ENCODE data around the gene SMIM30. TPM values are rescaled to one million over a fixed set of nuclear protein-coding genes. Genes with fewer than 3 reads are reported as not detected.
A peak's percentile ranks its signal among the peaks of the same experiment; 100 is the strongest.
"Not testable (repeated sequence)": the region's sequence is repeated elsewhere in the genome, so short reads cannot be mapped to it uniquely, and the experiment has no call there.

The SMIM30 gene
- polyA plus RNA-seq, result 100 to 1,000 TPM in 1 of 2 donors, 10 to 100 TPM in 1; 51.4 to 145 TPM

GRCh38 chr7:113118074-113118959 lies at the start of gene SMIM30:
Gene SMIM30 (minus strand): TSS chr7:113118554. CDS start chr7:113117578, 976 bp downstream.
- H3K4me3 ChIP-seq (ENCODE audit: low read depth in 1 of 2, low read length in 2 of 2), result peak within 1 kb of the TSS; percentile 45 to 94
- no peaks in the 10 kb centered on the region for H3K9me3 ChIP-seq (ENCODE audit: control insufficient read depth in 2 of 2, insufficient read depth in 1 of 2, low read depth in 1 of 2, low read length in 1 of 2)
- no peaks in the 10 kb centered on the region for H3K27me3 ChIP-seq (ENCODE audit: control insufficient read depth in 1 of 2, insufficient read depth in 2 of 2, low read length in 2 of 2)
- H3K36me3 ChIP-seq (ENCODE audit: control insufficient read depth in 2 of 2, insufficient read depth in 2 of 2, low read length in 1 of 2), result peaks cover 0 to 2% of the 10 kb centered on the region in 2 donors
- no peaks in the 10 kb centered on the region for H3K4me1 ChIP-seq (ENCODE audit: control insufficient read depth in 2 of 2, insufficient read depth in 2 of 2, low read length in 1 of 2)
- no peak within 1 kb of the TSS for H3K27ac ChIP-seq (ENCODE audit: low read depth in 2 of 2, low read length in 1 of 2)
- 0 to 1% methylated on average over 35 of the region's 35 CpGs for WGBS, 2 donors

GRCh38 chr7:113166176-113166575 lies 47.8 kb upstream of the SMIM30 start:
- not testable (repeated sequence) for H3K27ac ChIP-seq (ENCODE audit: low read depth in 2 of 2, low read length in 1 of 2); H3K27me3 ChIP-seq (ENCODE audit: control insufficient read depth in 1 of 2, insufficient read depth in 2 of 2, low read length in 2 of 2); H3K4me1 ChIP-seq (ENCODE audit: control insufficient read depth in 2 of 2, insufficient read depth in 2 of 2, low read length in 1 of 2); H3K36me3 ChIP-seq (ENCODE audit: control insufficient read depth in 2 of 2, insufficient read depth in 2 of 2, low read length in 1 of 2); H3K4me3 ChIP-seq (ENCODE audit: low read depth in 1 of 2, low read length in 2 of 2); H3K9me3 ChIP-seq (ENCODE audit: control insufficient read depth in 2 of 2, insufficient read depth in 1 of 2, low read depth in 1 of 2, low read length in 1 of 2)
- WGBS, 2 donors, result 74 to 78% methylated on average over 1 of the region's 1 CpG

- Histone ChIP-seq H3K4me3 (ENCODE audit: low read depth in 1 of 2, low read length in 2 of 2) (no peak overlapping the region), H3K27ac (ENCODE audit: low read depth in 2 of 2, low read length in 1 of 2) (no peak overlapping the region), H3K9me3 (ENCODE audit: control insufficient read depth in 2 of 2, insufficient read depth in 1 of 2, low read depth in 1 of 2, low read length in 1 of 2) (no peaks in the 10 kb centered on the region), H3K4me1 (ENCODE audit: control insufficient read depth in 2 of 2, insufficient read depth in 2 of 2, low read length in 1 of 2) (no peaks in the 10 kb centered on the region), H3K36me3 (ENCODE audit: control insufficient read depth in 2 of 2, insufficient read depth in 2 of 2, low read length in 1 of 2) (no peaks in the 10 kb centered on the region), H3K27me3 (ENCODE audit: control insufficient read depth in 1 of 2, insufficient read depth in 2 of 2, low read length in 2 of 2) (no peaks in the 10 kb centered on the region)
- WGBS, 2 donors, result 89 to 97% methylated on average over 2 of the region's 2 CpGs
Observed at GRCh38 chr7:113161050-113161449, 42.7 kb upstream of the SMIM30 start.

GRCh38 chr7:113159746-113160339 lies 41.5 kb upstream of the SMIM30 start:
- Histone ChIP-seq H3K9me3 (ENCODE audit: control insufficient read depth in 2 of 2, insufficient read depth in 1 of 2, low read depth in 1 of 2, low read length in 1 of 2) (no peaks in the 10 kb centered on the region), H3K27ac (ENCODE audit: low read depth in 2 of 2, low read length in 1 of 2) (no peak overlapping the region), H3K27me3 (ENCODE audit: control insufficient read depth in 1 of 2, insufficient read depth in 2 of 2, low read length in 2 of 2) (no peaks in the 10 kb centered on the region), H3K4me3 (ENCODE audit: low read depth in 1 of 2, low read length in 2 of 2) (no peak overlapping the region), H3K36me3 (ENCODE audit: control insufficient read depth in 2 of 2, insufficient read depth in 2 of 2, low read length in 1 of 2) (no peaks in the 10 kb centered on the region), H3K4me1 (ENCODE audit: control insufficient read depth in 2 of 2, insufficient read depth in 2 of 2, low read length in 1 of 2) (no peaks in the 10 kb centered on the region)
- WGBS, 2 donors, result 63 to 69% methylated on average over 5 of the region's 5 CpGs

- Histone ChIP-seq H3K27ac (ENCODE audit: low read depth in 2 of 2, low read length in 1 of 2) (no peak overlapping the region), H3K9me3 (ENCODE audit: control insufficient read depth in 2 of 2, insufficient read depth in 1 of 2, low read depth in 1 of 2, low read length in 1 of 2) (no peaks in the 10 kb centered on the region), H3K4me3 (ENCODE audit: low read depth in 1 of 2, low read length in 2 of 2) (no peak overlapping the region), H3K36me3 (ENCODE audit: control insufficient read depth in 2 of 2, insufficient read depth in 2 of 2, low read length in 1 of 2) (no peaks in the 10 kb centered on the region), H3K27me3 (ENCODE audit: control insufficient read depth in 1 of 2, insufficient read depth in 2 of 2, low read length in 2 of 2) (no peaks in the 10 kb centered on the region), H3K4me1 (ENCODE audit: control insufficient read depth in 2 of 2, insufficient read depth in 2 of 2, low read length in 1 of 2) (no peaks in the 10 kb centered on the region)
- 58 to 66% methylated on average over 2 of the region's 2 CpGs for WGBS, 2 donors
Observed at GRCh38 chr7:113158756-113159155, 40.4 kb upstream of the SMIM30 start.

GRCh38 chr7:113154117-113154516 lies 35.8 kb upstream of the SMIM30 start:
- H3K9me3 ChIP-seq (ENCODE audit: control insufficient read depth in 2 of 2, insufficient read depth in 1 of 2, low read depth in 1 of 2, low read length in 1 of 2), result no peaks in the 10 kb centered on the region
- no peaks in the 10 kb centered on the region for H3K27me3 ChIP-seq (ENCODE audit: control insufficient read depth in 1 of 2, insufficient read depth in 2 of 2, low read length in 2 of 2)
- 84 to 89% methylated on average over 3 of the region's 3 CpGs for WGBS, 2 donors
- H3K36me3 ChIP-seq (ENCODE audit: control insufficient read depth in 2 of 2, insufficient read depth in 2 of 2, low read length in 1 of 2), result no peaks in the 10 kb centered on the region
- no peak overlapping the region for H3K27ac ChIP-seq (ENCODE audit: low read depth in 2 of 2, low read length in 1 of 2)
- no peak overlapping the region for H3K4me3 ChIP-seq (ENCODE audit: low read depth in 1 of 2, low read length in 2 of 2)
- H3K4me1 ChIP-seq (ENCODE audit: control insufficient read depth in 2 of 2, insufficient read depth in 2 of 2, low read length in 1 of 2), result no peaks in the 10 kb centered on the region

GRCh38 chr7:113144817-113145216 lies 26.5 kb upstream of the SMIM30 start:
- 11 to 25% methylated on average over 1 of the region's 1 CpG for WGBS, 2 donors

GRCh38 chr7:113143486-113144257 lies 25.3 kb upstream of the SMIM30 start:
- Histone ChIP-seq H3K9me3 (ENCODE audit: control insufficient read depth in 2 of 2, insufficient read depth in 1 of 2, low read depth in 1 of 2, low read length in 1 of 2) (no peaks in the 10 kb centered on the region), H3K27me3 (ENCODE audit: control insufficient read depth in 1 of 2, insufficient read depth in 2 of 2, low read length in 2 of 2) (no peaks in the 10 kb centered on the region), H3K36me3 (ENCODE audit: control insufficient read depth in 2 of 2, insufficient read depth in 2 of 2, low read length in 1 of 2) (no peaks in the 10 kb centered on the region), H3K27ac (ENCODE audit: low read depth in 2 of 2, low read length in 1 of 2) (no peak overlapping the region), H3K4me1 (ENCODE audit: control insufficient read depth in 2 of 2, insufficient read depth in 2 of 2, low read length in 1 of 2) (no peaks in the 10 kb centered on the region), H3K4me3 (ENCODE audit: low read depth in 1 of 2, low read length in 2 of 2) (no peak overlapping the region)
- 80% methylated on average over 2 of the region's 2 CpGs for WGBS, 2 donors

More at GRCh38 chr7:113144817-113145216, 26.5 kb upstream of the SMIM30 start:
- no peaks in the 10 kb centered on the region for H3K27me3 ChIP-seq (ENCODE audit: control insufficient read depth in 1 of 2, insufficient read depth in 2 of 2, low read length in 2 of 2)
- no peaks in the 10 kb centered on the region for H3K9me3 ChIP-seq (ENCODE audit: control insufficient read depth in 2 of 2, insufficient read depth in 1 of 2, low read depth in 1 of 2, low read length in 1 of 2)
- H3K27ac ChIP-seq (ENCODE audit: low read depth in 2 of 2, low read length in 1 of 2), result no peak overlapping the region
- H3K36me3 ChIP-seq (ENCODE audit: control insufficient read depth in 2 of 2, insufficient read depth in 2 of 2, low read length in 1 of 2), result no peaks in the 10 kb centered on the region
- H3K4me3 ChIP-seq (ENCODE audit: low read depth in 1 of 2, low read length in 2 of 2), result no peak overlapping the region
- H3K4me1 ChIP-seq (ENCODE audit: control insufficient read depth in 2 of 2, insufficient read depth in 2 of 2, low read length in 1 of 2), result no peaks in the 10 kb centered on the region

- Histone ChIP-seq H3K4me3 (ENCODE audit: low read depth in 1 of 2, low read length in 2 of 2) (no peak overlapping the region), H3K36me3 (ENCODE audit: control insufficient read depth in 2 of 2, insufficient read depth in 2 of 2, low read length in 1 of 2) (no peaks in the 10 kb centered on the region), H3K4me1 (ENCODE audit: control insufficient read depth in 2 of 2, insufficient read depth in 2 of 2, low read length in 1 of 2) (no peaks in the 10 kb centered on the region), H3K27me3 (ENCODE audit: control insufficient read depth in 1 of 2, insufficient read depth in 2 of 2, low read length in 2 of 2) (no peaks in the 10 kb centered on the region), H3K9me3 (ENCODE audit: control insufficient read depth in 2 of 2, insufficient read depth in 1 of 2, low read depth in 1 of 2, low read length in 1 of 2) (no peaks in the 10 kb centered on the region), H3K27ac (ENCODE audit: low read depth in 2 of 2, low read length in 1 of 2) (no peak overlapping the region)
- 63 to 72% methylated on average over 5 of the region's 5 CpGs for WGBS, 2 donors
Observed at GRCh38 chr7:113142385-113143119, 24.2 kb upstream of the SMIM30 start.
